Lower lobe of right lung (tissue), 2 donors: ENCODE results near the gene TALDO1. TPM values are rescaled to one million over a fixed set of nuclear protein-coding genes. Genes with fewer than 3 reads are reported as not detected.

Experiments used
- ATAC-seq, 2 donors: fragments of 200-7000 bp; cut with Tn5 transposase; one replicate each; pipeline ENCODE4 v1.9.1; 2020 to 2022; ENCODE audit warnings: mild to moderate bottlenecking in 2 of 2, moderate library complexity in 2 of 2
- DNase-seq: peaks from one replicate; pipeline ENCODE4 v3.0.0-alpha.2; 2020
- H3K27ac ChIP-seq: fragments of 200-600 bp; one replicate; pipeline ENCODE4 v1.8.0; 2022
- H3K27me3 ChIP-seq: fragments of 200-600 bp; one replicate; pipeline ENCODE4 v1.8.0; 2022; ENCODE audit warnings: low read depth
- H3K36me3 ChIP-seq: fragments of 200-600 bp; one replicate; pipeline ENCODE4 v1.8.0; 2022; ENCODE audit warnings: mild to moderate bottlenecking
- H3K4me1 ChIP-seq: fragments of 200-600 bp; one replicate; pipeline ENCODE4 v1.8.0; 2022
- H3K4me3 ChIP-seq: fragments of 200-600 bp; one replicate; pipeline ENCODE4 v1.8.0; 2022; ENCODE audit warnings: mild to moderate bottlenecking
- H3K9me3 ChIP-seq: fragments of 200-600 bp; one replicate; pipeline ENCODE4 v1.8.0; 2022
- CTCF ChIP-seq: fragments of 200-600 bp; IDR thresholded peaks from one replicate; pipeline ENCODE4 v1.8.0; 2022; ENCODE audit warnings: antibody characterized with exemption, mild to moderate bottlenecking
- intact Hi-C: fragments of 100-400 bp; cut with DNase I; formaldehyde crosslinking; loops from one replicate; pipeline ENCODE4 v1.11.0; 2022
- total RNA-seq: library from RNA; stranded (reverse); fragmentation: NEBNext Ultra II Directional; extraction: Animal tissue kit (Norgen Biotek cat#: 25700); gene quantifications from one replicate; pipeline ENCODE4 v1.2.1, GENCODE V29; 2021
- donor health status: DM: no; HTN: yes; CAD: no; lungs with severe emphysema.

The TALDO1 gene
- total RNA-seq, 1 donor from 2014 or later = 218 TPM

- ATAC-seq = peak; percentile 65 to 71
- intact Hi-C loops = no loop called here
- H3K27me3 ChIP-seq = peaks cover 49% of the 10 kb centered on the region
Observed at GRCh38 chr11:705646-706438, 41.4 kb upstream of the TALDO1 start, which contains the start of gene EPS8L2. TSS of gene EPS8L2 (plus strand) at chr11:706231. CDS start at chr11:709408, 3,177 bp downstream.

GRCh38 chr11:706439-706956, 40.8 kb upstream of the TALDO1 start:
- Histone ChIP-seq H3K4me3 (peak overlapping the region; percentile 66), H3K36me3 (peaks cover 14% of the 10 kb centered on the region), H3K27me3 (peaks cover 49% of the 10 kb centered on the region), H3K4me1 (peaks cover 67% of the 10 kb centered on the region), H3K27ac (peak overlapping the region; percentile 66), H3K9me3 (no peaks in the 10 kb centered on the region)
- intact Hi-C loops = no loop called here
- DNase-seq (peak; percentile 55), ATAC-seq (peak in 1 of 2 donors; percentile 42)
- TF ChIP-seq CTCF = no peak

More at GRCh38 chr11:705646-706438, 41.4 kb upstream of the TALDO1 start, which contains the start of gene EPS8L2:
- Histone ChIP-seq H3K4me1 (peaks cover 66% of the 10 kb centered on the region), H3K36me3 (peaks cover 16% of the 10 kb centered on the region), H3K9me3 (no peaks in the 10 kb centered on the region), H3K27ac (peak within 1 kb of the TSS; percentile 66), H3K4me3 (peak within 1 kb of the TSS; percentile 66)
- DNase-seq = peak; percentile 83
- TF ChIP-seq CTCF = no peak

GRCh38 chr11:706957-707816, 40.1 kb upstream of the TALDO1 start:
- Histone ChIP-seq H3K27ac (peak overlapping the region; percentile 66), H3K4me3 (peak overlapping the region; percentile 66), H3K27me3 (peaks cover 49% of the 10 kb centered on the region), H3K9me3 (no peaks in the 10 kb centered on the region), H3K36me3 (peaks cover 8% of the 10 kb centered on the region), H3K4me1 (peaks cover 64% of the 10 kb centered on the region)
- no peak for TF ChIP-seq CTCF
- DNase-seq = peak; percentile 71
- peak; percentile 46 to 58 for ATAC-seq
- intact Hi-C loops = no loop called here

- Histone ChIP-seq H3K36me3 (peaks cover 6% of the 10 kb centered on the region), H3K4me3 (peak overlapping the region; percentile 66), H3K9me3 (no peaks in the 10 kb centered on the region), H3K27ac (peak overlapping the region; percentile 76), H3K27me3 (peaks cover 49% of the 10 kb centered on the region), H3K4me1 (peaks cover 56% of the 10 kb centered on the region)
- no peak for TF ChIP-seq CTCF
- DNase-seq (peak; percentile 70), ATAC-seq (peak; percentile 43 to 50)
- intact Hi-C loops = no loop called here
Observed at GRCh38 chr11:707817-708420, 39.3 kb upstream of the TALDO1 start.

GRCh38 chr11:708511-708910, 38.8 kb upstream of the TALDO1 start:
- peaks cover 50% of the 10 kb centered on the region for H3K4me1 ChIP-seq
- H3K36me3 ChIP-seq = peaks cover 2% of the 10 kb centered on the region
- peaks cover 49% of the 10 kb centered on the region for H3K27me3 ChIP-seq
- ATAC-seq (no peak), DNase-seq (no peak)
- H3K9me3 ChIP-seq = no peaks in the 10 kb centered on the region
- peak overlapping the region; percentile 76 for H3K27ac ChIP-seq
- intact Hi-C loops = no loop called here
- TF ChIP-seq CTCF = no peak
- peak overlapping the region; percentile 66 for H3K4me3 ChIP-seq
